ENCODE data around the gene TMEM144. TPM values are rescaled to one million over a fixed set of nuclear protein-coding genes. Genes with fewer than 3 reads are reported as not detected.

The TMEM144 gene
- total and polyA plus RNA-seq, 12 donors: 10.1 to 55.4 (median 20.2) TPM

GRCh38 chr4:158254292-158254691 lies 44.0 kb downstream of the TMEM144 start:
- 89 to 94% (median 92%) methylated on average over 2 of the region's 2 CpGs for WGBS, 4 donors
- no peak overlapping the region for H3K4me3 ChIP-seq
- peaks cover 0 to 2% of the 10 kb centered on the region in 2 donors for H3K4me1 ChIP-seq (replicated peaks in 1 of 2)
- no peak for DNase-seq
- H3K27ac ChIP-seq: no peak overlapping the region
- TF ChIP-seq CTCF (IDR thresholded peaks at IDR 0.05): no peak
- no peak for TF ChIP-seq POLR2A (IDR thresholded peaks at IDR 0.05)
- intact Hi-C loops (cut with DNase I): loop anchor here (10.0 kb wide), 2 partner anchors 59 to 269 kb away; no protein-coding TSS in a partner anchor
- H3K27me3 ChIP-seq: no peaks in the 10 kb centered on the region
- H3K9me3 ChIP-seq (replicated peaks in 1 of 3): no peaks in the 10 kb centered on the region
- no peaks in the 10 kb centered on the region for H3K36me3 ChIP-seq (replicated peaks in 1 of 2)

GRCh38 chr4:158255727-158256324 lies 45.5 kb downstream of the TMEM144 start:
- no peak overlapping the region for H3K27ac ChIP-seq
- DNase-seq: peak in 1 of 7 donors; percentile 16
- H3K4me1 ChIP-seq (replicated peaks in 1 of 2): peaks cover 0 to 2% of the 10 kb centered on the region in 2 donors
- no peaks in the 10 kb centered on the region for H3K9me3 ChIP-seq (replicated peaks in 1 of 3)
- intact Hi-C loops (cut with DNase I): loop anchor here (10.0 kb wide), 2 partner anchors 61 to 271 kb away; no protein-coding TSS in a partner anchor
- H3K36me3 ChIP-seq (replicated peaks in 1 of 2): no peaks in the 10 kb centered on the region
- WGBS, 4 donors: 36 to 37% (median 36%) methylated on average over 3 of the region's 3 CpGs
- no peak overlapping the region for H3K4me3 ChIP-seq
- no peak for TF ChIP-seq POLR2A (IDR thresholded peaks at IDR 0.05)
- TF ChIP-seq CTCF (IDR thresholded peaks at IDR 0.05): peak; percentile 60 to 85 (median 76)
- H3K27me3 ChIP-seq: no peaks in the 10 kb centered on the region

GRCh38 chr4:158259955-158260575 lies 49.8 kb downstream of the TMEM144 start:
- Histone ChIP-seq H3K9me3 (replicated peaks in 1 of 3) (no peaks in the 10 kb centered on the region), H3K27ac (no peak overlapping the region), H3K27me3 (no peaks in the 10 kb centered on the region), H3K4me1 (replicated peaks in 1 of 2) (no peaks in the 10 kb centered on the region), H3K4me3 (no peak overlapping the region), H3K36me3 (replicated peaks in 1 of 2) (no peaks in the 10 kb centered on the region)
- 42 to 48% (median 45%) methylated on average over 3 of the region's 3 CpGs for WGBS, 4 donors
- no peak for DNase-seq
- intact Hi-C loops (cut with DNase I): loop anchor here (10.0 kb wide), 2 partner anchors 65 to 275 kb away; no protein-coding TSS in a partner anchor
- TF ChIP-seq POLR2A (IDR thresholded peaks at IDR 0.05) (no peak), CTCF (IDR thresholded peaks at IDR 0.05) (peak in 4 of 6 experiments; percentile 32 to 52 (median 37))

GRCh38 chr4:158261480-158261879 lies 51.2 kb downstream of the TMEM144 start:
- DNase-seq: no peak
- WGBS, 4 donors: 83 to 88% (median 85%) methylated on average over 4 of the region's 4 CpGs

More at GRCh38 chr4:158261480-158261879, 51.2 kb downstream of the TMEM144 start:
- no peak overlapping the region for H3K27ac ChIP-seq
- no peaks in the 10 kb centered on the region for H3K27me3 ChIP-seq
- no peaks in the 10 kb centered on the region for H3K9me3 ChIP-seq (replicated peaks in 1 of 3)
- H3K36me3 ChIP-seq (replicated peaks in 1 of 2): no peaks in the 10 kb centered on the region
- intact Hi-C loops (cut with DNase I): no loop called here
- H3K4me3 ChIP-seq: no peak overlapping the region
- TF ChIP-seq POLR2A (IDR thresholded peaks at IDR 0.05) (no peak), CTCF (IDR thresholded peaks at IDR 0.05) (no peak)
- no peaks in the 10 kb centered on the region for H3K4me1 ChIP-seq (replicated peaks in 1 of 2)

All from adrenal gland (tissue), 12 donors.